ENCODE results near the gene DAW1. TPM values are rescaled to one million over a fixed set of nuclear protein-coding genes. Genes with fewer than 3 reads are reported as not detected.

Gene DAW1
- total RNA-seq, 1 donor from 2014 or later: not detected

- Histone ChIP-seq H3K27me3 (no peaks in the 10 kb centered on the region), H3K9me3 (no peaks in the 10 kb centered on the region), H3K4me1 (peaks cover 13 to 37% of the 10 kb centered on the region in 2 donors), H3K4me3 (no peak overlapping the region), H3K27ac (peak overlapping the region; percentile 78 to 80), H3K36me3 (no peaks in the 10 kb centered on the region)
- DNase-seq (ENCODE audit: low spot score in 2 of 2): no peak
- TF ChIP-seq CTCF (IDR thresholded peaks at IDR 0.05): peak in 2 of 3 experiments; percentile 28 to 35
- intact Hi-C loops (cut with DNase I): loop anchor here (2.0 kb wide), 1 partner anchor 43 kb away; no protein-coding TSS in a partner anchor
Measured at GRCh38 chr2:227862227-227862740, 9.1 kb upstream of the DAW1 start.

GRCh38 chr2:227862741-227863588 is 8.5 kb upstream of the DAW1 start:
- intact Hi-C loops (cut with DNase I): loop anchor here (2.0 kb wide), 1 partner anchor 44 kb away; no protein-coding TSS in a partner anchor

GRCh38 chr2:227864161-227864756 is 7.2 kb upstream of the DAW1 start:
- Histone ChIP-seq H3K27ac (peak overlapping the region; percentile 78 to 80), H3K4me1 (peaks cover 13 to 37% of the 10 kb centered on the region in 2 donors), H3K27me3 (no peaks in the 10 kb centered on the region), H3K9me3 (no peaks in the 10 kb centered on the region), H3K36me3 (no peaks in the 10 kb centered on the region), H3K4me3 (no peak overlapping the region)
- no peak for DNase-seq (ENCODE audit: low spot score in 2 of 2)
- intact Hi-C loops (cut with DNase I): no loop called here
- no peak for TF ChIP-seq CTCF (IDR thresholded peaks at IDR 0.05)

More at GRCh38 chr2:227862741-227863588, 8.5 kb upstream of the DAW1 start:
- Histone ChIP-seq H3K4me1 (peaks cover 13 to 37% of the 10 kb centered on the region in 2 donors), H3K9me3 (no peaks in the 10 kb centered on the region), H3K4me3 (no peak overlapping the region), H3K27ac (peak overlapping the region; percentile 78 to 80), H3K36me3 (no peaks in the 10 kb centered on the region), H3K27me3 (no peaks in the 10 kb centered on the region)
- no peak for TF ChIP-seq CTCF (IDR thresholded peaks at IDR 0.05)
- DNase-seq (ENCODE audit: low spot score in 2 of 2): peak in 1 of 2 donors; percentile 84

GRCh38 chr2:227865291-227865690 is 6.1 kb upstream of the DAW1 start:
- TF ChIP-seq CTCF (IDR thresholded peaks at IDR 0.05): no peak
- Histone ChIP-seq H3K27ac (peak overlapping the region in 1 of 2 donors; percentile 6), H3K9me3 (no peaks in the 10 kb centered on the region), H3K27me3 (no peaks in the 10 kb centered on the region), H3K4me3 (no peak overlapping the region), H3K36me3 (no peaks in the 10 kb centered on the region), H3K4me1 (peaks cover 10 to 32% of the 10 kb centered on the region in 2 donors)
- DNase-seq (ENCODE audit: low spot score in 2 of 2): no peak
- intact Hi-C loops (cut with DNase I): no loop called here

GRCh38 chr2:227867386-227867785 is 4.0 kb upstream of the DAW1 start:
- peaks cover 15 to 27% of the 10 kb centered on the region in 2 donors for H3K4me1 ChIP-seq
- no peaks in the 10 kb centered on the region for H3K36me3 ChIP-seq
- no peaks in the 10 kb centered on the region for H3K9me3 ChIP-seq
- intact Hi-C loops (cut with DNase I): no loop called here
- no peak for DNase-seq (ENCODE audit: low spot score in 2 of 2)
- no peak overlapping the region for H3K4me3 ChIP-seq
- H3K27me3 ChIP-seq: no peaks in the 10 kb centered on the region
- TF ChIP-seq CTCF (IDR thresholded peaks at IDR 0.05): no peak
- no peak overlapping the region for H3K27ac ChIP-seq
